ENCODE results near the gene NDUFB4.

DNA sequence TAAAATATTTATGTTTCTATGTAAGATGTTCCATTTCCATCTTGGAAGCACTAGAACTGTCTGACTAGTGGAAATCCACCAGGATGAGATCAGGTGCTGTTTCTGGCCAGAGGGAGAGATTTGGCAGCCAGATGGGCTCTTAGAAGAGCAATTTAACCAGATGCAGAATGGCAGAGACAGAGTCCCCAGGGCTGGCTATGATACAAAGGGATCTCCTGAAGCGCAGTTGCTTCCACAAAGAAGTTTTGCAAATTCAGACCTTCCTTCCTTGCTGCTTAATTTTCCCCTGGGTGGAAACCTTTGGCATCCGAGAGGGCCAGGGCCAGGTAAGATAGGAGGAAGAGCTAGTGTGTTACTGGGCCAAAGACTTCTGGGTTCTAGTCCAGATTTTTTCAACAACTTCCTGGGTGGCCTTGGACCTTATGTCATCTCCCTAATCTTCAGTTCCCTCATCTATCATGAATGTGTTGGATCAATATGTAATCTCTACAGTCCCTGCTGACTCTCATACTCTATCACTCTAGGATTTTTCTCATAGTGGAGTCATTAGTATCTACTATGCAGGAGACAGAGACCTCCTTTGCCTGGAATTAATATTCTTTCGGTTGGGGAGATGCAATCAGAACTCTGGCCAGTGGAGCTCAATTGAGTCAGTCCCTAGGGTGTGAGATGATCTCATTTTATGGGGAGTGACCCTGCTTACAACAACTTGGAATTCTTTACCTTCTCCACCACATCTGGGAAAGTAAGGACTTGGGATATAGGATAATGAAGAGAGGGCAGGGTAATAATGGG, 41.1 kb upstream of the NDUFB4 start:
- TF ChIP-seq EZH2 (IDR thresholded peaks at IDR 0.05) (no peak), POLR2AphosphoS5 (IDR thresholded peaks at IDR 0.05; ENCODE audit: borderline replicate concordance, low read depth, low read length) (no peak), FOXP2 (optimal IDR thresholded peaks at IDR 0.05; ENCODE audit: control extremely low read depth, extremely low read length, insufficient read depth) (no peak)

Measured in SK-N-MC (cell line).